Thymus (tissue), 11 donors: ENCODE data around the gene DDIAS. TPM values are rescaled to one million over a fixed set of nuclear protein-coding genes. Genes with fewer than 3 reads are reported as not detected.
"Not testable (repeated sequence)": the region's sequence is repeated elsewhere in the genome, so short reads cannot be mapped to it uniquely, and the experiment has no call there.

ENCODE experiments used
- DNase-seq, 9 donors: peaks; one replicate each; pipeline ENCODE4 v3.0.0-alpha.2; 2013; ENCODE audit warnings: low spot score in 9 of 9, low read depth in 6 of 9, missing footprints in 1 of 9
- H3K27ac ChIP-seq, 2 donors: one replicate each; pipeline ENCODE4 v1.5.1; 2013; ENCODE audit warnings: control low read depth in 1 of 2, low read depth in 1 of 2, low read length in 1 of 2, mild to moderate bottlenecking in 1 of 2, moderate library complexity in 1 of 2
- H3K27me3 ChIP-seq, 2 donors: one replicate each; pipeline ENCODE4 v1.5.1; 2013; ENCODE audit warnings: low read length in 1 of 2; ENCODE audit not compliant: control insufficient read depth in 2 of 2, insufficient read depth in 1 of 2
- H3K36me3 ChIP-seq, 2 donors: one replicate each; pipeline ENCODE4 v1.5.1; 2013; ENCODE audit warnings: low read length in 1 of 2, mild to moderate bottlenecking in 1 of 2, moderate library complexity in 1 of 2; ENCODE audit not compliant: control insufficient read depth in 2 of 2, insufficient read depth in 2 of 2
- H3K4me1 ChIP-seq, 2 donors: one replicate each; pipeline ENCODE4 v1.5.1; 2013; ENCODE audit warnings: low read length in 2 of 2; ENCODE audit not compliant: control insufficient read depth in 2 of 2, insufficient read depth in 2 of 2
- H3K4me3 ChIP-seq, 2 donors: one replicate each; pipeline ENCODE4 v1.5.1; 2013; ENCODE audit warnings: low read length in 2 of 2, control low read depth in 1 of 2, mild to moderate bottlenecking in 1 of 2
- H3K9me3 ChIP-seq, 2 donors: one replicate each; pipeline ENCODE4 v1.5.1; 2013; ENCODE audit warnings: low read length in 1 of 2, mild to moderate bottlenecking in 1 of 2; ENCODE audit not compliant: control insufficient read depth in 2 of 2, insufficient read depth in 1 of 2
- WGBS: extraction: QIAGEN DNeasy Blood & Tissue Kit; methylation state at CpG from one replicate; pipeline ENCODE4 v1.1.7; 2013; 5-methylcytosine and 5-hydroxymethylcytosine counted together
- polyA plus RNA-seq: library from polyadenylated mRNA; stranded (reverse); fragments of 200-250 nt; gene quantifications from one replicate; pipeline ENCODE4 v1.2.3, GENCODE V29; 2013
- total RNA-seq: library from RNA; stranded (reverse); fragments of 120-200 nt; gene quantifications from one replicate; pipeline ENCODE4 v1.2.4, GENCODE V29; 2013
- donor health status: healthy.

Gene DDIAS
- total and polyA plus RNA-seq, 2 donors, result 2.3 to 8.1 TPM

- H3K27ac ChIP-seq, H3K27me3 ChIP-seq, H3K4me3 ChIP-seq, DNase-seq, H3K36me3 ChIP-seq, H3K9me3 ChIP-seq: not testable (repeated sequence)
- peaks cover 9 to 14% of the 10 kb centered on the region in 2 donors for H3K4me1 ChIP-seq
Measured at GRCh38 chr11:82962021-82962420, 60.5 kb downstream of the DDIAS start.

- Histone ChIP-seq H3K27me3 (no peaks in the 10 kb centered on the region), H3K4me3 (no peak overlapping the region), H3K4me1 (no peaks in the 10 kb centered on the region), H3K9me3 (peaks cover 0 to 4% of the 10 kb centered on the region in 2 donors), H3K36me3 (no peaks in the 10 kb centered on the region), H3K27ac (no peak overlapping the region)
- 98% methylated on average over 4 of the region's 4 CpGs for WGBS
- no peak for DNase-seq
Measured at GRCh38 chr11:82967381-82967780, 65.8 kb downstream of the DDIAS start.

DNA sequence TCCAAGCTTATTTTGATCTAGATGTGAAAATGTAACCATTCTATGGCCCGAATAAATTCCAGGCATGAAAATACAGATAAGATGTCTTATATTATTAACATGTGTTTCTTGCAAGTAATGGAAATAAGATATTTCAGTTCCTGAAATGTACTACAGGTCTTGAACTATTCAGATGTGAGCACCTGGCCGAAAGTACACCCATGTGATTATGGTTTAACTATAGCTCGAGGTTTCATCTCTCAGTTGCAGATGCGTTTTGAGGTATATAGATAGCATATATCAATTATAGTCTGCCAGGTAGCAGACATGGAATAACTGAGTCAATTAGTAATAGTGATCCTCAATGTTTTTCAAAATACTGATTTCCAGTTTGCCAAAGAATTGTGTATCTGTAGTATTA is 68.3 kb downstream of the DDIAS start:
- no peaks in the 10 kb centered on the region for H3K27me3 ChIP-seq
- DNase-seq, result no peak
- no peaks in the 10 kb centered on the region for H3K4me1 ChIP-seq
- H3K4me3 ChIP-seq, result no peak overlapping the region
- WGBS, result 87% methylated on average over 4 of the region's 4 CpGs
- H3K27ac ChIP-seq, result no peak overlapping the region
- H3K36me3 ChIP-seq, result no peaks in the 10 kb centered on the region
- peaks cover 0 to 4% of the 10 kb centered on the region in 2 donors for H3K9me3 ChIP-seq

- DNase-seq, H3K27me3 ChIP-seq, H3K4me1 ChIP-seq, H3K9me3 ChIP-seq, H3K4me3 ChIP-seq, H3K36me3 ChIP-seq, H3K27ac ChIP-seq: not testable (repeated sequence)
- 96% methylated on average over 60 of the region's 60 CpGs for WGBS
Measured at GRCh38 chr11:82970507-82971083, 69.1 kb downstream of the DDIAS start.

DNA sequence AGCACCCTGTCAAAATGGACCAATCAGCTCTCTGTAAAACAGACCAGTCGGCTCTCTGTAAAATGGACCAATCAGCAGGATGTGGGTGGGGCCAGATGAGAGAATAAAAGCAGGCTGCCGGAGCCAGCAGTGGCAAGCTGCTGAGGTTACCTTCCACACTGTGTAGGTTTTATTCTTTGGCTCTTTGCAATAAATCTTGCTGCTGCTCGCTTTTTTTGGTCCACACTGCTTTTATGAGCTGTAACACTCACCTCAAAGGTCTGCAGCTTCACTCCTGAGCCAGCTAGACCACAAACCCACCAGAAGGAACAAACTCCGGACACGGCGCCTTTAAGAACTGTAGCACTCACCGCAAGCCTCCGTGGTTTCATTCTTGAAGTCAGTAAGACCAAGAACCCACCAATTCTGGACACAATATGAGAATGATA is 70.0 kb downstream of the DDIAS start:
- not testable (repeated sequence) for H3K27ac ChIP-seq, H3K36me3 ChIP-seq, H3K27me3 ChIP-seq, H3K9me3 ChIP-seq, H3K4me1 ChIP-seq
- DNase-seq, result peak in 1 of 9 donors; percentile 35
- H3K4me3 ChIP-seq, result peak overlapping the region in 1 of 2 donors; percentile 11
- 36% methylated on average over 8 of the region's 8 CpGs for WGBS

- H3K4me3 ChIP-seq, result no peak overlapping the region
- no peaks in the 10 kb centered on the region for H3K4me1 ChIP-seq
- H3K36me3 ChIP-seq, result no peaks in the 10 kb centered on the region
- no peak for DNase-seq
- H3K9me3 ChIP-seq, result peaks cover 0 to 4% of the 10 kb centered on the region in 2 donors
- WGBS, result 94% methylated on average over 1 of the region's 1 CpG
- no peak overlapping the region for H3K27ac ChIP-seq
- no peaks in the 10 kb centered on the region for H3K27me3 ChIP-seq
Measured at GRCh38 chr11:82972103-82972502, 70.6 kb downstream of the DDIAS start.

GRCh38 chr11:82974135-82974534 is 72.6 kb downstream of the DDIAS start:
- H3K36me3 ChIP-seq, result no peaks in the 10 kb centered on the region
- 89% methylated on average over 2 of the region's 2 CpGs for WGBS
- H3K4me1 ChIP-seq, result no peaks in the 10 kb centered on the region
- H3K27me3 ChIP-seq, result no peaks in the 10 kb centered on the region
- H3K9me3 ChIP-seq, result peaks cover 0 to 4% of the 10 kb centered on the region in 2 donors
- H3K4me3 ChIP-seq, result no peak overlapping the region
- no peak overlapping the region for H3K27ac ChIP-seq
- no peak for DNase-seq

GRCh38 chr11:82974851-82975250 is 73.3 kb downstream of the DDIAS start:
- WGBS, result 71% methylated on average over 2 of the region's 2 CpGs
- no peak for DNase-seq
- H3K4me3 ChIP-seq, result no peak overlapping the region
- H3K9me3 ChIP-seq, result peaks cover 0 to 4% of the 10 kb centered on the region in 2 donors
- H3K36me3 ChIP-seq, result no peaks in the 10 kb centered on the region
- no peaks in the 10 kb centered on the region for H3K27me3 ChIP-seq
- no peak overlapping the region for H3K27ac ChIP-seq
- no peaks in the 10 kb centered on the region for H3K4me1 ChIP-seq

- Histone ChIP-seq H3K4me1 (no peaks in the 10 kb centered on the region), H3K9me3 (peaks cover 0 to 2% of the 10 kb centered on the region in 2 donors), H3K4me3 (no peak overlapping the region), H3K27me3 (no peaks in the 10 kb centered on the region), H3K27ac (no peak overlapping the region), H3K36me3 (no peaks in the 10 kb centered on the region)
- no peak for DNase-seq
Measured at GRCh38 chr11:82975882-82976281, 74.3 kb downstream of the DDIAS start.

- DNase-seq, result no peak
- H3K9me3 ChIP-seq, result no peaks in the 10 kb centered on the region
- H3K4me3 ChIP-seq, result no peak overlapping the region
- H3K27ac ChIP-seq, result no peak overlapping the region
- no peaks in the 10 kb centered on the region for H3K36me3 ChIP-seq
- no peaks in the 10 kb centered on the region for H3K4me1 ChIP-seq
- no peaks in the 10 kb centered on the region for H3K27me3 ChIP-seq
Measured at GRCh38 chr11:82976786-82977185, 75.2 kb downstream of the DDIAS start.
